ENCODE data around the gene BANF2. TPM values are rescaled to one million over a fixed set of nuclear protein-coding genes. Genes with fewer than 3 reads are reported as not detected.

BANF2 gene
- total and polyA plus RNA-seq, 2 of the 4 experiments (the other 2 are of a cell fraction): not detected

DNA sequence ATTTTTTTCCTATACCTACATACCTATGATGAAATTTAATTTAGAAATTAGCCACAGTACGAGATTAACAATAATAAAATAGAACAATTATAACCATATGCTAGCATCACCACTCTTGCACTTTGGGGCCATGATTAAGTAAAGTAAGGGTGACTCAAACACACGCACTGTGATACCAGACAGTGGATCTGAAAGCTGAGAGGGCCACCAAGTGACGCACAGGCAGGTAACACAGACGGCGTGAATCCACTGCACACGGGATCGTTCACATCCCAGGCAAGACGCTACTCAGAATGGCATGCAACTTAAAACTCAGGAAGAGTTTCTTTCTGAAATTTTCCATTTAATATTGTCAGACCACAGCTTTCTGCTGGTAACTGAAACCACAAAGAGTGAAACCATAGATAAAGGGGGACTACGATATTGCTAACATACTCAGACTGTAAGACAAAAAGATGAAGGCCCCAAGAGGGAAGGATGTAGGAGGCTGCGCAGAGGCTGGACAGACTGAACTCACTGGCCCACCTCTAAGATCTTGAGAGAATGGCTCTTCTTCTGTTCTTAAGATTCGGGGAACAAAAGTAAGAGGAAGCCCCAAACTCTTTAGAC, 35.6 kb upstream of the BANF2 start:
- no peak overlapping the region for H2BK15ac ChIP-seq (ENCODE audit: low read depth, low read length)
- intact Hi-C loops (cut with micrococcal nuclease) (no loop called here), dilution Hi-C loops (cut with HindIII; ENCODE audit: low sequenced_read_pairs, unreplicated experiment) (no loop called here), in situ Hi-C loops (cut with MboI; ENCODE audit: low sequenced_read_pairs) (no loop called here)
- no peak overlapping the region for H3K56ac ChIP-seq (ENCODE audit: extremely low read depth, insufficient read depth, low read length)
- peaks cover 25% of the 10 kb centered on the region for H3K36me3 ChIP-seq (ENCODE audit: control insufficient read depth, insufficient read depth, low read length)
- no peak overlapping the region for H4K5ac ChIP-seq (ENCODE audit: low read depth, low read length)
- no peak overlapping the region for H2BK20ac ChIP-seq (ENCODE audit: low read depth, low read length)
- peaks cover 28 to 81% of the 10 kb centered on the region in 2 experiments for H3K79me1 ChIP-seq (ENCODE audit: low read depth in 1 of 2, low read length in 2 of 2)
- H3K27me3 ChIP-seq (ENCODE audit: control insufficient read depth, insufficient read depth, low read length): no peaks in the 10 kb centered on the region
- H3K4me2 ChIP-seq (ENCODE audit: low read depth, low read length): no peak overlapping the region
- H3K4ac ChIP-seq (ENCODE audit: low read depth, low read length): no peak overlapping the region
- no peak overlapping the region for H3K9ac ChIP-seq (ENCODE audit: low read depth, low read length)
- H4K8ac ChIP-seq (ENCODE audit: low read depth in 2 of 2, low read length in 2 of 2): no peak overlapping the region
- H3K9me1 ChIP-seq (ENCODE audit: insufficient read depth, low read length): peaks cover 36% of the 10 kb centered on the region
- CTCF ChIA-PET: no interaction called here
- H3K23ac ChIP-seq (ENCODE audit: low read depth, low read length): no peak overlapping the region
- peaks cover 96% of the 10 kb centered on the region for H4K20me1 ChIP-seq (ENCODE audit: insufficient read depth, low read length)
- DNase-seq: no peak
- POLR2A ChIA-PET (ENCODE audit: unreplicated experiment): no interaction called here
- BruUV-seq (replicated peaks): no TSS peak
- no peak overlapping the region for H2AK9ac ChIP-seq (replicated peaks; ENCODE audit: low read depth, low read length, poor library complexity)
- no peak overlapping the region for H2BK5ac ChIP-seq (ENCODE audit: low read depth, low read length, poor library complexity, severe bottlenecking)
- no peak overlapping the region for H3K27ac ChIP-seq (ENCODE audit: insufficient read depth, low read length)
- no peaks in the 10 kb centered on the region for H3K9me3 ChIP-seq (ENCODE audit: control insufficient read depth, insufficient read depth, low read length)
- no peak for ATAC-seq (ENCODE audit: low read depth)
- H2AFZ ChIP-seq (replicated peaks; ENCODE audit: low read length, poor library complexity): no peak overlapping the region
- no peak overlapping the region for H4K91ac ChIP-seq (ENCODE audit: insufficient read depth, low read depth, low read length)
- H3K4me1 ChIP-seq (ENCODE audit: control insufficient read depth, insufficient read depth, low read length): peaks cover 32% of the 10 kb centered on the region
- TF ChIP-seq BHLHE40 (IDR thresholded peaks at IDR 0.05; ENCODE audit: low read depth, low read length): no peak
- TF ChIP-seq CHD1 (IDR thresholded peaks at IDR 0.05; ENCODE audit: low read depth, low read length): no peak
- TF ChIP-seq RAD21 (IDR thresholded peaks at IDR 0.05; ENCODE audit: low read length): no peak
- no peak for TF ChIP-seq CEBPB (IDR thresholded peaks at IDR 0.05; ENCODE audit: low read depth, low read length)
- TF ChIP-seq, protein P1, sequence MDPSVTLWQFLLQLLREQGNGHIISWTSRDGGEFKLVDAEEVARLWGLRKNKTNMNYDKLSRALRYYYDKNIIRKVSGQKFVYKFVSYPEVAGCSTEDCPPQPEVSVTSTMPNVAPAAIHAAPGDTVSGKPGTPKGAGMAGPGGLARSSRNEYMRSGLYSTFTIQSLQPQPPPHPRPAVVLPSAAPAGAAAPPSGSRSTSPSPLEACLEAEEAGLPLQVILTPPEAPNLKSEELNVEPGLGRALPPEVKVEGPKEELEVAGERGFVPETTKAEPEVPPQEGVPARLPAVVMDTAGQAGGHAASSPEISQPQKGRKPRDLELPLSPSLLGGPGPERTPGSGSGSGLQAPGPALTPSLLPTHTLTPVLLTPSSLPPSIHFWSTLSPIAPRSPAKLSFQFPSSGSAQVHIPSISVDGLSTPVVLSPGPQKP (IDR thresholded peaks at IDR 0.05; ENCODE audit: borderline replicate concordance, low read depth, low read length): no peak
- TF ChIP-seq NFE2L2 (IDR thresholded peaks at IDR 0.05; ENCODE audit: low read depth, low read length): no peak
- TF ChIP-seq RCOR1 (IDR thresholded peaks at IDR 0.05; ENCODE audit: insufficient replicate concordance, low read length): no peak
- TF ChIP-seq, protein P2, sequence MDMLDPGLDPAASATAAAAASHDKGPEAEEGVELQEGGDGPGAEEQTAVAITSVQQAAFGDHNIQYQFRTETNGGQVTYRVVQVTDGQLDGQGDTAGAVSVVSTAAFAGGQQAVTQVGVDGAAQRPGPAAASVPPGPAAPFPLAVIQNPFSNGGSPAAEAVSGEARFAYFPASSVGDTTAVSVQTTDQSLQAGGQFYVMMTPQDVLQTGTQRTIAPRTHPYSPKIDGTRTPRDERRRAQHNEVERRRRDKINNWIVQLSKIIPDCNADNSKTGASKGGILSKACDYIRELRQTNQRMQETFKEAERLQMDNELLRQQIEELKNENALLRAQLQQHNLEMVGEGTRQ (IDR thresholded peaks at IDR 0.05; ENCODE audit: low read depth, low read length): no peak
- no peak for TF ChIP-seq MAZ (IDR thresholded peaks at IDR 0.05; ENCODE audit: borderline replicate concordance, low read depth, low read length)
- TF ChIP-seq MXI1 (IDR thresholded peaks at IDR 0.05; ENCODE audit: borderline replicate concordance, low read depth, low read length): no peak
- TF ChIP-seq POLR2A (IDR thresholded peaks at IDR 0.05; ENCODE audit: low read depth, low read length): no peak; the same call in 1 of the 2 replicates
- no peak for TF ChIP-seq SMC3 (IDR thresholded peaks at IDR 0.05; ENCODE audit: low read depth, low read length)
- TF ChIP-seq, protein P3, sequence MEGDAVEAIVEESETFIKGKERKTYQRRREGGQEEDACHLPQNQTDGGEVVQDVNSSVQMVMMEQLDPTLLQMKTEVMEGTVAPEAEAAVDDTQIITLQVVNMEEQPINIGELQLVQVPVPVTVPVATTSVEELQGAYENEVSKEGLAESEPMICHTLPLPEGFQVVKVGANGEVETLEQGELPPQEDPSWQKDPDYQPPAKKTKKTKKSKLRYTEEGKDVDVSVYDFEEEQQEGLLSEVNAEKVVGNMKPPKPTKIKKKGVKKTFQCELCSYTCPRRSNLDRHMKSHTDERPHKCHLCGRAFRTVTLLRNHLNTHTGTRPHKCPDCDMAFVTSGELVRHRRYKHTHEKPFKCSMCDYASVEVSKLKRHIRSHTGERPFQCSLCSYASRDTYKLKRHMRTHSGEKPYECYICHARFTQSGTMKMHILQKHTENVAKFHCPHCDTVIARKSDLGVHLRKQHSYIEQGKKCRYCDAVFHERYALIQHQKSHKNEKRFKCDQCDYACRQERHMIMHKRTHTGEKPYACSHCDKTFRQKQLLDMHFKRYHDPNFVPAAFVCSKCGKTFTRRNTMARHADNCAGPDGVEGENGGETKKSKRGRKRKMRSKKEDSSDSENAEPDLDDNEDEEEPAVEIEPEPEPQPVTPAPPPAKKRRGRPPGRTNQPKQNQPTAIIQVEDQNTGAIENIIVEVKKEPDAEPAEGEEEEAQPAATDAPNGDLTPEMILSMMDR (conservative IDR thresholded peaks at IDR 0.05; ENCODE audit: low read depth, low read length): no peak
- TF ChIP-seq RFX5 (IDR thresholded peaks at IDR 0.05; ENCODE audit: low read depth, low read length): no peak
- no peak for TF ChIP-seq MAFK (IDR thresholded peaks at IDR 0.05; ENCODE audit: low read depth, low read length)
- TF ChIP-seq FOS (IDR thresholded peaks at IDR 0.05; ENCODE audit: low read depth, low read length): no peak
- 100% methylated on average over 1 of the region's 11 CpGs; no CpG with 5 or more reads in 1 of the 2 experiments for WGBS, 2 experiments (ENCODE audit: extremely low coverage in 2 of 2, insufficient read length in 1 of 2)
- H2AK5ac ChIP-seq (ENCODE audit: low read depth, low read length): no peak overlapping the region; the same call in 1 of the 2 replicates
- H3K4me3 ChIP-seq (ENCODE audit: insufficient read depth, low read depth, low read length): no peak overlapping the region
- no peak overlapping the region for H3K18ac ChIP-seq (ENCODE audit: low read depth, low read length)
- H2BK120ac ChIP-seq (ENCODE audit: low read depth, low read length): no peak overlapping the region
- peak overlapping the region; percentile 23; the same call in 1 of the 2 replicates for H3K14ac ChIP-seq (replicated peaks; ENCODE audit: low read depth, low read length)

Data from IMR-90 (cell line).